ENCODE results near the gene PPA2. TPM values are rescaled to one million over a fixed set of nuclear protein-coding genes. Genes with fewer than 3 reads are reported as not detected.

Gene PPA2
- total RNA-seq, 4 donors from 2014 or later = 56.4 to 82.8 (median 60.2) TPM

GRCh38 chr4:105470766-105471165 lies 3.1 kb downstream of the PPA2 start:
- no peak for TF ChIP-seq CTCF (IDR thresholded peaks at IDR 0.05; ENCODE audit: low read depth)

GRCh38 chr4:105469736-105470135 lies 4.1 kb downstream of the PPA2 start:
- no peak for TF ChIP-seq CTCF (IDR thresholded peaks at IDR 0.05; ENCODE audit: low read depth)

- TF ChIP-seq CTCF (IDR thresholded peaks at IDR 0.05; ENCODE audit: low read depth) = no peak
Measured at GRCh38 chr4:105466580-105466979, 7.3 kb downstream of the PPA2 start.

GRCh38 chr4:105462576-105462975 lies 11.3 kb downstream of the PPA2 start:
- TF ChIP-seq CTCF (IDR thresholded peaks at IDR 0.05; ENCODE audit: low read depth) = no peak

- TF ChIP-seq CTCF (IDR thresholded peaks at IDR 0.05; ENCODE audit: low read depth) = no peak
Measured at GRCh38 chr4:105461621-105462382, 12.1 kb downstream of the PPA2 start.

GRCh38 chr4:105461221-105461620 lies 12.6 kb downstream of the PPA2 start:
- no peak for TF ChIP-seq CTCF (IDR thresholded peaks at IDR 0.05; ENCODE audit: low read depth)

- no peak for TF ChIP-seq CTCF (IDR thresholded peaks at IDR 0.05; ENCODE audit: low read depth)
Measured at GRCh38 chr4:105460306-105460705, 13.6 kb downstream of the PPA2 start.

All from subcutaneous adipose tissue (tissue), 4 donors.